ENCODE results near the gene ACOXL. TPM values are rescaled to one million over a fixed set of nuclear protein-coding genes. Genes with fewer than 3 reads are reported as not detected.

Gene ACOXL
- total RNA-seq, 2 experiments from 2014 or later: 0.26 to 0.41 TPM

DNA sequence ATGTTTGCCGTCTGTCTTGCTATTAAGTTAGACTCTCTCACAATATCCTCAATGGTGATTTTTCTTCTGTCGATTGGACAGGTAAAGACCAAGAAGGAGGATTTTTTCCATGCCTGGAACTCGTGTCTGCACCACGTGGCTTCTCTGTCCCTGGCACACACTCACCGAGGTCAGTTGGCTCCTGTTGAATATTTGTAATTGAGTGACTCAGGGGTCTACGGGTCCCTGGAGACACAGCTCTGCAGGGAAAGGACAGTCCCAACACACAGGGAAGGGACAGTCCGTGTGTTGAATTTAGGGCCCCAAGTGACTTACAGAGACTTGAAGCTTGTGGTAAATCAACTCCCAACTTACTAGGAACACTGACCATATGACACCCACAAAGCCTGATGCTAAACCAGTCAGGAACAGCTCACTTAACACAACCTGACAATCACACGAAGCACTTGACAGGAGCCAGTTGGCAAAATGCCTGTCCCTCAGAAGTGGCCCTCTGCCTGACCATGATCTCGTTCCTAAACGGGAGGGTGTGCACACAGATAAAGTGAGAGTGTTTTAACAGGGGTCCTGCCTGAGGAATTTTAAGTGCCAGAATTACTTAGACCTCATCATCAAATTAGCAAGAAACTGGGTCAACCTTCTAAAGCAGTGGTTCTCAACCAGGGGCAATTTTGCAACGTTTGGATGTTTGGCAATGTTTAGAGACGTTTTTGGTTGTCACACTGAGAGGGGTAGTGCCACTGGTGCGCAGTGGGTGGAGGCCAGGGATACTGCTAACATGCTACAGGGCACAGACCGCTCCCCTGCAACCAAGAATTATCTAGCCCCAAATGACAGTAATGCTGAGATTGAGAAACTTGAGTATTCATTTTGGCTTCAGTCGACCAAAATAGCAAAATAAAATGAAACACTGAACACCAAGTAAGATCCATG is 299.4 kb downstream of the ACOXL start:
- Mint-ChIP-seq H3K27me3 (peaks cover 65% of the 10 kb centered on the region), H3K4me1 (ENCODE audit: low read depth) (peaks cover 18% of the 10 kb centered on the region), H3K4me3 (no peak overlapping the region), H3K9me3 (peaks cover 4% of the 10 kb centered on the region), H3K27ac (no peak overlapping the region), H3K36me3 (no peaks in the 10 kb centered on the region)
- ChIA-PET CTCF (no interaction called here), POLR2A (no interaction called here)
- intact Hi-C loops (cut with micrococcal nuclease): loop anchor here (2.0 kb wide), 1 partner anchor 61 kb away; no protein-coding TSS in a partner anchor
- DNase-seq: no peak

DNA sequence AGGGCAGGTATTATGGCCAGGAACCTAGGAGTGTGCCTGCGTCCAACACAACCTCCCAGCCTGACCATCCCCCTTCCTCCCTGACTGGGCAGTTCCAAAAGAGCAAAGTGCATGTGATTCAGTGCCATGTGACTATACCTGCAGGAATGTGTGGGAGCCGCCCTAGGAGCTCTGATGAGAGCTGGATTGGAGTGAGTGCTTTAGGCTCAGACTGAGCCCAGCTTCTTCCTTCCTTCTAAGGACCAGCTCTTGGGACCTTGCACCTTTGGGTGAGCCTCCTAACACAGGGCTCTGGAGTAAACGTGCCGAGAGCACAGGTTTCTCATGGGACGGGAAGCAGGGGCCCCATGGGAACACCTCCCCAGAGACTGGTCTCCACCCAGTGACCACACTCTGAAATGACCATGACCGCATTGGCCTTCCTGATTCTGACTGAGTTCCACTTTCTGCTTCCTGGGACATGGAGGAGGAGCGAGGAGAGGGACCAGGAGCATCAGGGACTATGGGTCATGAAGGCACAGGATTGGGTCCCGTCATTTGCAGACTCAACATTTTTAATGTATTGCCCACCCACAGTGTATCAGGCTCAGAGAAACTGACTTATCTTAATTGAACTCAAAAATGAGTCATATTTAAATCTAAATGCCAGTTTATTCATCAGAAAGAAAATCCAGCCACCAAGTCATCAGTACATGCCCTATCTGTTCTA is 300.5 kb downstream of the ACOXL start:
- intact Hi-C loops (cut with micrococcal nuclease): no loop called here
- peaks cover 74% of the 10 kb centered on the region for H3K27me3 Mint-ChIP-seq
- H3K36me3 Mint-ChIP-seq: no peaks in the 10 kb centered on the region
- POLR2A ChIA-PET: no interaction called here
- peaks cover 18% of the 10 kb centered on the region for H3K4me1 Mint-ChIP-seq (ENCODE audit: low read depth)
- DNase-seq: no peak
- no peak overlapping the region for H3K4me3 Mint-ChIP-seq
- H3K27ac Mint-ChIP-seq: no peak overlapping the region
- CTCF ChIA-PET: interaction anchor here (0.6 kb wide), 1 partner anchor 88 kb away, joined by 3 read pairs; the partner anchor contains the start of gene BCL2L11
- peaks cover 4% of the 10 kb centered on the region for H3K9me3 Mint-ChIP-seq

DNA sequence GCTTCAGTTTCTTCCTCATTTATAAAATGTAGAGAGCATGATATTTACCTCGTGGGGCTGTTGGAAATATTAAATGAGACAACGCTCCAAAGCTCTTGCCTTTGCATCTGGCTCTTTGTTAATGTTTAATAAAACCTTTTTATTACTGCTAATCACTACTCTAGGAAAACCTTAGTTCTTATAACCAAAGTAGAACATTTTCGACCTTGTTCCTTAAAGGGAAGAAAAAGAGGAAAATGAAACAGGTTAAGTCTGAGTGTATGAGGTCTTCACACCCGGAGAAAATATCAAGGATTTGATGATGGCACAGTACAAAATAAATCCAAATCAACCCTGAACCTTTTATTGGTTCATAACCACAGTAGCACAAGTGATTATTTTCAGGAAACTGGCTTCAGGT is 301.8 kb downstream of the ACOXL start:
- CTCF ChIA-PET: no interaction called here
- no peak overlapping the region for H3K27ac Mint-ChIP-seq
- no peaks in the 10 kb centered on the region for H3K36me3 Mint-ChIP-seq
- POLR2A ChIA-PET: no interaction called here
- H3K4me1 Mint-ChIP-seq (ENCODE audit: low read depth): peaks cover 18% of the 10 kb centered on the region
- H3K4me3 Mint-ChIP-seq: no peak overlapping the region
- intact Hi-C loops (cut with micrococcal nuclease): no loop called here
- no peaks in the 10 kb centered on the region for H3K9me3 Mint-ChIP-seq
- peaks cover 76% of the 10 kb centered on the region for H3K27me3 Mint-ChIP-seq
- no peak for DNase-seq

DNA sequence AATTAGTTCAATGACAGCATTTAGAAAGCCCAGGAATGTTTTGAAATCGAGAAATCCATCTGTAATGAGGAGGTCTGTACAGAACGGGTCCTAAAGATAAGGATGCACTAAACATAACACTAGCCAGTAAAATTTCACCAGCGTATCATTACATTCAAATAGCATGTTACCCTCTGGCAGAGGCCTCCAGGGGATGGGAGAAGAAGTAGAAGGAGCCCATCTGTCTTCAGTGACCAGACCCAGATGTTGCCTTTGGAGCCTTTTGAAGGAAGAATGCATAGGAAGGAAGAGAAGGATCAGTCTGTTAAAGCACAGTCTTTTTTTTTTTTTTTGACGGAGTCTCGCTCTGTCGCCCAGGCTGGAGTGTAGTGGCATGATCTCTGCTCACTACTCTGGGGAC is 302.2 kb downstream of the ACOXL start:
- H3K4me3 Mint-ChIP-seq: no peak overlapping the region
- no peak for DNase-seq
- no peaks in the 10 kb centered on the region for H3K9me3 Mint-ChIP-seq
- H3K27ac Mint-ChIP-seq: no peak overlapping the region
- intact Hi-C loops (cut with micrococcal nuclease): no loop called here
- POLR2A ChIA-PET: no interaction called here
- H3K4me1 Mint-ChIP-seq (ENCODE audit: low read depth): peaks cover 18% of the 10 kb centered on the region
- CTCF ChIA-PET: no interaction called here
- H3K36me3 Mint-ChIP-seq: no peaks in the 10 kb centered on the region
- H3K27me3 Mint-ChIP-seq: peaks cover 79% of the 10 kb centered on the region

DNA sequence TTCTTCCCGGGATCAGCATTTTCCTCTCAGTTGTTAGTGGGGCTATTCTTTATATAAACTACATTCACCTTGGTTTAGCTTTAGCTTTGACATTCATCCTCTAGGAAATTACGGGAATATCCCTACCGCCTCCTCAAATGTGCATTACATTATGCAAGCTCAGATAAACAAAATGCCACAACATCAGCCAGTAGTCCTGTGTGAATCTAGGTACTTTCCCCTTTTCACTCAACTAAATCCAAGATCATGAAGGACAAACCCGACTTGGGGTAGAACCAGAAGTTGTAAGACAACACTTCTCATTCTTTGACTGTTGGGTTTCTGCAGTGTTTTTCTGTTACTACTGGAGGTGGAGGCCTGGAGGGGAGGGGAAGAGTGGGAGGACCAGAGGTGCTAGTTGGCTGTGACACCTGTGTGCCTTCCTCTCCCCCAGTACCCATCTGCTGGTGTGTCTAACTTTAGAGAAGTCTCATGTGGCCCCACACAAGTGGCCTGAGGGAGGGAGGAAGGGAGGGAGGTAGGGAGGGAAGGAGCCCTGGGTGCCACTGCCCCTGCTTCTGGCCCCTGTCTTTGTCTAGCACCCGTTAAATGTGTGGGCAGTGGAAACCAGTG is 303.6 kb downstream of the ACOXL start:
- intact Hi-C loops (cut with micrococcal nuclease): no loop called here
- Mint-ChIP-seq H3K27ac (no peak overlapping the region), H3K4me3 (no peak overlapping the region), H3K27me3 (peaks cover 81% of the 10 kb centered on the region), H3K9me3 (no peaks in the 10 kb centered on the region), H3K36me3 (no peaks in the 10 kb centered on the region), H3K4me1 (ENCODE audit: low read depth) (peaks cover 7% of the 10 kb centered on the region)
- ChIA-PET POLR2A (no interaction called here), CTCF (no interaction called here)
- DNase-seq: no peak

DNA sequence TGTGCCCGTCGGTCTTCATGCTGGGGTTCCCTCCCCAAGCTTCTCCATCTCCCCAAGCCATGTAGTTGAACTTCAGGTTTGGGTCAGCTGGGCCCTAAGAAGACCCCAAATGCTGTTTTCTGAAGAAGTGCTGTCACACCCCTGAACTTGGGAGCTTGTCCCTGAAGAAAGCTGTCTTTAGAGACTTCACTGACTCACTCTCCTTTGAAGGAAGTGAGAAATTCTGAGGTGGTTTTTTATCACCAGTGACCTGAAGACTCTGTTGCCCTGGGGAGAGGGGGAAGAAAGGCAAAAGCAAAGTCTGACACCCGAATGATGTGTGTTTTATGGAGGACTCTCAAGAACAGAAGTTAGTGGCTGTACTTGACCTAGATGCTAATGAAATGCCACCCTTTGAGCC is 304.8 kb downstream of the ACOXL start:
- intact Hi-C loops (cut with micrococcal nuclease): no loop called here
- Mint-ChIP-seq H3K9me3 (no peaks in the 10 kb centered on the region), H3K27ac (no peak overlapping the region), H3K4me3 (no peak overlapping the region), H3K36me3 (no peaks in the 10 kb centered on the region), H3K4me1 (ENCODE audit: low read depth) (peaks cover 6% of the 10 kb centered on the region), H3K27me3 (peaks cover 76% of the 10 kb centered on the region)
- POLR2A ChIA-PET: no interaction called here
- CTCF ChIA-PET: interaction anchor here (0.5 to 1.0 kb wide), 2 partner anchors 10 to 225 kb away, joined by 3 read pairs; no protein-coding TSS in a partner anchor
- DNase-seq: no peak

DNA sequence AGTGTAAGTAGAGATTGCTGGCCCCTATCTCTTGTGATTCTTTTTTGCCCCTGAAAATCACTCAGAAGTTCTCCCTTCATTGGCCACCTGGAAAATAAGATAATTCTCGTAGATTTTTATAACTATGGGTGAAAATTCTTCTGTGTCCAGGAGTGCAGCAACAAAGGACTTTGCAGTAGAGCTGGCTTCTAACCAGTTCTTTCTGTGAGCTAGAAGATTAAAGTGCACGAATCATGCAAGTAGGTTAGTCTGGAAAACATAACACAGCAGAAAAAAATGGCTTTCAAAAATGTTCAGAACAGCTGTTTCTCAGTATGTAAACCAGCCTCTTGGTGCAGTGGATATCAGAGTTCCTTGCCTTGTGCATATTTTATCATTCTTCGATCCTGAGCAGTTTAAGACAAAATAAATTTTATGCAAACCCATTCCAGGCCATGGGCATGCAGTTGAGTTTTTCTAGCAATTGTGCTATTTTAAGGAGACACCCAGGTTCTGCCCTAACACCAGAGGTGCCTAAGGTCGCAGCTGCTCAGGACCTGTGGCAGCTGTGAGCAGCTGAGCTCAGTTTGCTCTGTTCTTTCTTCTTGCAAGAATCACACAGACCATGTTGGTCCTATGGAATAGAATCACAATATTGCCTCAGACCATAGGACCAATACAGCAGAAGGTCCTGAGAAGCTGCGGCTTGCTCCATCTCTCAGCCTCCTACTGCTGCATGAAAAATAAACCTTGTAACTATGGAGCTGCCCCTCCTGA is 307.4 kb downstream of the ACOXL start:
- ChIA-PET POLR2A (no interaction called here), CTCF (interaction anchor here (1.1 kb wide), 1 partner anchor 11 kb away, joined by 3 read pairs; no protein-coding TSS in a partner anchor)
- H3K27ac Mint-ChIP-seq: no peak overlapping the region
- peaks cover 68% of the 10 kb centered on the region for H3K27me3 Mint-ChIP-seq
- DNase-seq: no peak
- no peak overlapping the region for H3K4me3 Mint-ChIP-seq
- intact Hi-C loops (cut with micrococcal nuclease): no loop called here
- H3K9me3 Mint-ChIP-seq: no peaks in the 10 kb centered on the region
- peaks cover 20% of the 10 kb centered on the region for H3K4me1 Mint-ChIP-seq (ENCODE audit: low read depth)
- H3K36me3 Mint-ChIP-seq: no peaks in the 10 kb centered on the region

DNA sequence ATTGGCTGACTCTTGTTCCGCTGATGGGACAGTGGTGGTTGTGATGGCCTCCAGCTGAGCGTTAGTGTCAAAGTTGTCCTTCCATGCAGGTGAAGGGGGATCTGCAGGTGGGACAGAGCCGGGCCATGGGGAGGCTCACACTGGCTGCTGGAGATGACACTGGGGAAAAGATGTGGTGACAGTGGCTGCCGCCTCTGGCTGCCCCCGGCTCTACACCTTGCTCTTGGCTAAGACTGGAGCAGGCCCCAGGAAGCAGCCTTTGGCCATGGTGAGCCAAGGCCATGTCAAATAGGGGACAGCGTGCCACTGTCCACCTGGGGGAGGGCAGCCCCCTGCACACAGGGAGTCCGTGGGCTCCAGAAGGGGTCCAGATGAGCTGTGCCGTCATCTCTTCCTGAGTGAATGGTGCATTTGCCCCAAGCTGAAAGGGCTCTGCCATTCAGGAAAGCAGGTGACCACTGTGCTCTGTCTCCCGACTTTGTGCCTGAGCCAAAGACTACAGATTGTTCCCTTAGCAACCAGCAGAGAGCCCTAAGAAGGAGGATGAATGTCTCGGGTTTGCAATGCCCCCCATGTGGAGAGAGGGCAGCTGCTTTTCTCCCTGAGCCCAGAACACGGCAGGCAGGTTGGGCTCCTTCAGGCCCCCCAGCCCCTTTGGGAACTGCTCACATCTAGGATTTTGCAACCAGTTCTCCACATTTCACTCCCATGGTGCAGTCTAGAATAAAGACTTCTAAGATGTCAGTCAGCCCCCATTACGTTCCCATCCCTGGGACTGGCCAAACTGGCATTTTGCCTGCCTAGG is 309.2 kb downstream of the ACOXL start:
- Mint-ChIP-seq H3K27ac (no peak overlapping the region), H3K4me3 (no peak overlapping the region), H3K9me3 (peaks cover 8% of the 10 kb centered on the region), H3K4me1 (ENCODE audit: low read depth) (peaks cover 20% of the 10 kb centered on the region), H3K27me3 (peaks cover 67% of the 10 kb centered on the region), H3K36me3 (no peaks in the 10 kb centered on the region)
- intact Hi-C loops (cut with micrococcal nuclease): no loop called here
- ChIA-PET POLR2A (interaction anchor here (1.3 kb wide), 1 partner anchor 79 kb away, joined by 3 read pairs; the partner anchor contains the start of gene BCL2L11), CTCF (no interaction called here)
- DNase-seq: no peak

DNA sequence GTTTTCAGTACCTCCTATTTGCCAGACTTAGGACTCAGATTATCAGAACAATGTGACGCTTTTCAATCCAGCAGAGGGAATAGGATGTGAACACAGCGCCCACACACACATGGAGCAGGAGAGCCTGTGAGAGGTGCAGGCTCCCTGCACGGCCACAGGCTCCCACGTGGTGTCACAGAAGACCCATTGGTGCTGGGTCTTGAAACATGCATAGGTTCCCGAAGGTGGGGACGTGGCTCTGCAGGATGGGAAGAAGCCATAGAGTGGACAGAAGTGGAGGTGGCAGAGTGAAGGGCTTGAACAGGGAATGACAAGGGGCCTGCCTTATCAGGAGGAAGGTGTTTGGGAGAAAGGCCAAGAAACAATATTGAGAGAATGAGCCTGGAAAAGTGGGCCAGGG is 309.9 kb downstream of the ACOXL start:
- Mint-ChIP-seq H3K36me3 (no peaks in the 10 kb centered on the region), H3K4me1 (ENCODE audit: low read depth) (peaks cover 20% of the 10 kb centered on the region), H3K9me3 (peaks cover 8% of the 10 kb centered on the region), H3K27ac (no peak overlapping the region), H3K4me3 (no peak overlapping the region), H3K27me3 (peaks cover 67% of the 10 kb centered on the region)
- ChIA-PET CTCF (no interaction called here), POLR2A (interaction anchor here (1.3 kb wide), 1 partner anchor 78 kb away, joined by 3 read pairs; the partner anchor contains the start of gene BCL2L11)
- intact Hi-C loops (cut with micrococcal nuclease): no loop called here
- DNase-seq: no peak

DNA sequence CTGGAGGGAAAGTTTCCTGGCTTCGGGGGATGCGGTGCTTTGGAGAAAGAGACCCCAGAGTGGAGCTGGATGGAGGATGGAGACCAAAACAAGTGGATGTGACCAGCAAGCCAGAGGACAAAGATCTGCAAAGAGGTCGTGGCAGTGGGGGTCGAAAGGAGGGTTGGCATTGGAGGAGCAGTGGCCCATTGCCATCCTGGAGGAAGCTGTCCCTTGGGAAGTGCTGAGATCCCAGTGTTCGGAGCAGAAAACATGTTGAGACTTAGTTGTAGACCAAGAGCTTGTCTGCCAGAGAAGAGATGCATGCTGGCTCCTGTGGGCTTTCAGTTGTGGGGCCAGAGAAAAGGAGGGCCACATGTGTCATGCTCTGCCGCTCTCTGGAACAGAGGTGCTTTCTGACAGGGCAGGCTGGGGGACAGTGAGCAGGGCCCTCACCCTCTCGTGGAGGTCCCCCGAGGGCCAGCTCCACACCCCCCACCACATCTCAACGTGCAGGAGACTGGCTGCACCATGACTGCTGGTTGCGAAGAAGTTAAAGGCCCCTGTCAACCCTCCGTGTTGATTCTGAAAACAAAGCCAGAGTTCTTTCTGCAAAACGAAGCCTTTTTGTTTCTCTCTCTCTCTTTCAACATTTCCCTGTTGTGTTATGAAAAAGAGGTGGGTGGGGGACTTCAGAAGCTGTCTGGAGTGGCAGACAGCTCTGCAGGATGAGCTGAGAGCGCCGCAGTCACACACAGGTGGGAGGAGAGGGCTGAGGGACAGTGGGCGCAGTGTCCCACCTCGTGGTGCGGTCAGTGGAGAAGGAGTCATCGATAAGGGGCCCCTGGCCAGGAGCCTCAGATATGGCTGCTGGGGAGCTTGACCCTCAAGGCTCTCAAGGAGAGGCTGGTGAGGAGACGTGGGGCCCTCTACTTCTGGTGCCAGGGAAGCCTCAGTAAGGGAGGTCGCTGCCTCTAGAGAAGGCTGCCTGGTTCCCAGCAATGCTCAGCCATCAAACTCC is 310.7 kb downstream of the ACOXL start:
- H3K9me3 Mint-ChIP-seq: peaks cover 8% of the 10 kb centered on the region
- CTCF ChIA-PET: interaction anchor here (1.3 to 1.4 kb wide), 2 partner anchors 190 to 231 kb away, joined by 4 to 5 read pairs; no protein-coding TSS in a partner anchor
- DNase-seq: peak; percentile 55
- no peaks in the 10 kb centered on the region for H3K36me3 Mint-ChIP-seq
- H3K27ac Mint-ChIP-seq: no peak overlapping the region
- peaks cover 20% of the 10 kb centered on the region for H3K4me1 Mint-ChIP-seq (ENCODE audit: low read depth)
- intact Hi-C loops (cut with micrococcal nuclease): loop anchor here (1.0 kb wide), 1 partner anchor 12 kb away; no protein-coding TSS in a partner anchor
- H3K4me3 Mint-ChIP-seq: no peak overlapping the region
- H3K27me3 Mint-ChIP-seq: peaks cover 63% of the 10 kb centered on the region
- POLR2A ChIA-PET: interaction anchor here (0.7 to 1.3 kb wide), 3 partner anchors 9 to 78 kb away, joined by 3 to 5 read pairs (median 4); partner anchors contain the start of gene BCL2L11
